Spleen (tissue), 7 donors: ENCODE results near the gene KLF7.

Experiments
- POLR2AphosphoS5 ChIP-seq, 3 donors: sonication (generic); formaldehyde crosslinking; IDR thresholded peaks; one replicate each; pipeline ENCODE4 v1.5.1; 2017; ENCODE audit warnings: antibody characterized with exemption in 3 of 3
- TF ChIP-seq, protein P1 (sequence below), 11 experiments: fragments of 200-600 bp in 7 of 11; fragments of 450-650 bp in 4 of 11; sonication (generic) in 4 of 11; IDR thresholded peaks in 8 of 11; conservative IDR thresholded peaks in 3 of 11; 1 replicate in 7 of 11; 2 replicates in 4 of 11; pipeline versions ENCODE4 v1.4.0 to v1.8.0; 2016 to 2021; ENCODE audit warnings: antibody characterized with exemption in 11 of 11, inconsistent platforms in 4 of 11, mild to moderate bottlenecking in 1 of 11
- donor health status: DM: no; HTN: no; CAD: no; lungs with moderate emphysema.
- donor health status: DM: no; HTN: no; CAD: no.
- donor health status: DM: no; HTN: no; CAD: no.

DNA sequence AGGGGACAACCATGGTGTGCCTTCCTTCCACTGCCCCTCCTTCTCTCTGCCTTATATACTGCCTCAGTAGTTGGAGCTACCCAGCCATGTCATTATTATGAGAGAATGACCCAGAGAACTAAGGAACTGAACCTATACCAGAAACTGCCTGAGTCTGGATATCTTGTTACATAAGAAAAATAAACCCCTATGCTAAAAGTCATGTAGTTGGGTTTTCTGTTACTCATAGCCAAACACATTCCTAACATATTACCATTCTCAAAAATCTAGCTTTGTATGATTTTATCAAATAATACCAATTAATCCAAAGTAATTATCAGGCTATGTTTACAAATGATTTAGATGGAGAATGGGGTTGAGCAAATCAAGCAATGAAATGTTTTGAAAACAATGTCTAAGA is 15.0 kb upstream of the KLF7 start:
- TF ChIP-seq, protein P1, sequence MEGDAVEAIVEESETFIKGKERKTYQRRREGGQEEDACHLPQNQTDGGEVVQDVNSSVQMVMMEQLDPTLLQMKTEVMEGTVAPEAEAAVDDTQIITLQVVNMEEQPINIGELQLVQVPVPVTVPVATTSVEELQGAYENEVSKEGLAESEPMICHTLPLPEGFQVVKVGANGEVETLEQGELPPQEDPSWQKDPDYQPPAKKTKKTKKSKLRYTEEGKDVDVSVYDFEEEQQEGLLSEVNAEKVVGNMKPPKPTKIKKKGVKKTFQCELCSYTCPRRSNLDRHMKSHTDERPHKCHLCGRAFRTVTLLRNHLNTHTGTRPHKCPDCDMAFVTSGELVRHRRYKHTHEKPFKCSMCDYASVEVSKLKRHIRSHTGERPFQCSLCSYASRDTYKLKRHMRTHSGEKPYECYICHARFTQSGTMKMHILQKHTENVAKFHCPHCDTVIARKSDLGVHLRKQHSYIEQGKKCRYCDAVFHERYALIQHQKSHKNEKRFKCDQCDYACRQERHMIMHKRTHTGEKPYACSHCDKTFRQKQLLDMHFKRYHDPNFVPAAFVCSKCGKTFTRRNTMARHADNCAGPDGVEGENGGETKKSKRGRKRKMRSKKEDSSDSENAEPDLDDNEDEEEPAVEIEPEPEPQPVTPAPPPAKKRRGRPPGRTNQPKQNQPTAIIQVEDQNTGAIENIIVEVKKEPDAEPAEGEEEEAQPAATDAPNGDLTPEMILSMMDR (IDR thresholded peaks at IDR 0.05 in 8 of 11, conservative IDR thresholded peaks at IDR 0.05 in 3 of 11): no peak
- no peak for TF ChIP-seq POLR2AphosphoS5 (IDR thresholded peaks at IDR 0.05)
